Mammary epithelial cell (primary cell): ENCODE data around the gene WDR6.

Experiments
- CTCF ChIP-seq, 2 donors: IDR thresholded peaks in 1 of 2; conservative IDR thresholded peaks in 1 of 2; 2 replicates each; pipeline ENCODE4 v1.5.1; 2011 to 2012; ENCODE audit warnings: inconsistent platforms in 2 of 2, low read length in 2 of 2, mild to moderate bottlenecking in 2 of 2, control low read depth in 1 of 2, low read depth in 1 of 2; ENCODE audit not compliant: insufficient read depth in 1 of 2; ENCODE audit errors: extremely low read depth in 1 of 2
- EZH2 ChIP-seq: IDR thresholded peaks from 2 replicates; pipeline ENCODE4 v1.6.1; 2012; ENCODE audit warnings: low read length, inconsistent platforms, borderline replicate concordance

- no peak for TF ChIP-seq CTCF (conservative IDR thresholded peaks at IDR 0.05 in 1 of 2, IDR thresholded peaks at IDR 0.05 in 1 of 2; ENCODE audit: extremely low read depth in 1 of 2, insufficient read depth in 1 of 2, low read depth in 1 of 2, low read length in 2 of 2)
- TF ChIP-seq EZH2, result no peak
These were observed 28.1 kb downstream of the WDR6 start for GRCh38 chr3:49035281-49035680.
